22Rv1 (cell line): ENCODE data around the gene VSTM2B.

Experiments used
- CTCF ChIP-seq: fragments of 450-650 bp; IDR thresholded peaks from 2 replicates; pipeline ENCODE4 v1.5.1; 2017; ENCODE audit warnings: mild to moderate bottlenecking
- ZFX ChIP-seq: fragments of 450-650 bp; IDR thresholded peaks from 2 replicates; pipeline ENCODE4 v1.6.1; 2017; ENCODE audit warnings: antibody characterized with exemption, borderline replicate concordance

- TF ChIP-seq CTCF (no peak), ZFX (no peak)
Observed at GRCh38 chr19:29547981-29548380, 22.2 kb downstream of the VSTM2B start.
